ENCODE results near the gene ALDH3B1. TPM values are rescaled to one million over a fixed set of nuclear protein-coding genes. Genes with fewer than 3 reads are reported as not detected.

Gene ALDH3B1
- total and polyA plus RNA-seq, 4 donors: 1.6 to 7.1 (median 3.4) TPM

DNA sequence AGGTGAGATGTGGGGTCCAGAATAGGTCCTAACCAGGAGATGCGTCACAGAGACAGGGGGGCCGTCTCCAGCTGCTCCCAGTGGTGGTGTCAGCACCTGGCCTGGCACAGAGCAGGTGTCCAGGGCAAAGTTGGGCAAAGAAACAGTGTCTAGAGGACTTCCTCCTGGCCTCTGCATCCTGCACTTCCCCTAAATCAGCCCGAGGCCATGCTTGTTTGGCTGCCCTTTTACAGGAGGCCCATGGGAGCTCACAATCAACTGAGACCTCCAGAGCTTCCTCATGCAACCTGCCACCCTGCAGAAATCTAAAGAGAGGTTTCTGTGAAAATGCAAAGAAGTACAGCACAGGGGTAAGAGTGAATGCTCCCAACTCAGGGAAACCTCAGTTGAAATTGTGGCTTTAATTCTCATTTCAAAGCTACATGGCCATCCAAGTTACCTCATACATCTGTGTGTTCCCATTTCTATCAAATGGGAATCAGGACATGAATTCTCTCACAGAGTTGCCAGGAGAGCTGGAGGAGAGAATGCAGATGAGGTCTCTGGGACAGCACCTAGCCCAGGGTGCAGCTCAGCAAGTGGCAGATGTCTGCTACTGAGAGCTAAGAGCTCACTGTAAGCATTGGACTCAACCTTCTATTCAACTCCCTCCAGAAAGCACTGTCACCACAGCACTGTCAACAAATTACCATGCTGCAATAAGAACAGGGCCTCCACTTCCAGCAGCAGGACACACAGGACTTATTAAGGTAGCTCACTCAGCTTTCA lies 61.3 kb downstream of the ALDH3B1 start:
- Histone ChIP-seq H3K36me3 (ENCODE audit: control insufficient read depth in 4 of 4, insufficient read depth in 3 of 4, low read depth in 1 of 4, low read length in 3 of 4) (peaks cover 7 to 46% (median 22%) of the 10 kb centered on the region in 4 donors), H3K9ac (ENCODE audit: low read depth in 1 of 2, low read length in 2 of 2) (no peak overlapping the region), H3K27me3 (ENCODE audit: control insufficient read depth in 4 of 4, insufficient read depth in 4 of 4, low read length in 3 of 4) (no peaks in the 10 kb centered on the region), H3K4me3 (ENCODE audit: low read depth in 1 of 3, low read length in 3 of 3) (no peak overlapping the region), H3K4me1 (ENCODE audit: control insufficient read depth in 4 of 4, insufficient read depth in 4 of 4, low read length in 3 of 4) (peaks cover 2 to 12% (median 9%) of the 10 kb centered on the region in 4 donors), H3K9me3 (ENCODE audit: control insufficient read depth in 4 of 4, low read length in 3 of 4) (no peaks in the 10 kb centered on the region), H3K27ac (ENCODE audit: low read depth in 1 of 2, low read length in 2 of 2) (no peak overlapping the region)
- no peak for DNase-seq (ENCODE audit: low spot score)
- TF ChIP-seq, protein P1, sequence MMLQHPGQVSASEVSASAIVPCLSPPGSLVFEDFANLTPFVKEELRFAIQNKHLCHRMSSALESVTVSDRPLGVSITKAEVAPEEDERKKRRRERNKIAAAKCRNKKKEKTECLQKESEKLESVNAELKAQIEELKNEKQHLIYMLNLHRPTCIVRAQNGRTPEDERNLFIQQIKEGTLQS (IDR thresholded peaks at IDR 0.05): no peak
- TF ChIP-seq HNF4A (conservative IDR thresholded peaks at IDR 0.05) (no peak), FOXA1 (IDR thresholded peaks at IDR 0.05) (no peak), CTCF (IDR thresholded peaks at IDR 0.05; ENCODE audit: low read depth, low read length, missing input control) (no peak), SP1 (IDR thresholded peaks at IDR 0.05) (no peak), RXRA (IDR thresholded peaks at IDR 0.05) (no peak)
- WGBS: 88% methylated on average over 3 of the region's 3 CpGs

GRCh38 chr11:68074584-68075352 lies 64.6 kb downstream of the ALDH3B1 start:
- H3K9me3 ChIP-seq (ENCODE audit: control insufficient read depth in 4 of 4, low read length in 3 of 4): no peaks in the 10 kb centered on the region
- H3K27ac ChIP-seq (ENCODE audit: low read depth in 1 of 2, low read length in 2 of 2): no peak overlapping the region
- H3K27me3 ChIP-seq (ENCODE audit: control insufficient read depth in 4 of 4, insufficient read depth in 4 of 4, low read length in 3 of 4): no peaks in the 10 kb centered on the region
- H3K36me3 ChIP-seq (ENCODE audit: control insufficient read depth in 4 of 4, insufficient read depth in 3 of 4, low read depth in 1 of 4, low read length in 3 of 4): peaks cover 5 to 18% (median 9%) of the 10 kb centered on the region in 4 donors
- no peak for DNase-seq (ENCODE audit: low spot score)
- no peak overlapping the region for H3K9ac ChIP-seq (ENCODE audit: low read depth in 1 of 2, low read length in 2 of 2)
- TF ChIP-seq CTCF (IDR thresholded peaks at IDR 0.05; ENCODE audit: low read depth, low read length, missing input control): no peak
- TF ChIP-seq SP1 (IDR thresholded peaks at IDR 0.05): no peak
- TF ChIP-seq YY1 (IDR thresholded peaks at IDR 0.05): no peak
- no peak for TF ChIP-seq EGR1 (IDR thresholded peaks at IDR 0.05; ENCODE audit: low read depth in 2 of 2)
- TF ChIP-seq, protein P1 (IDR thresholded peaks at IDR 0.05): no peak
- TF ChIP-seq FOXA1 (IDR thresholded peaks at IDR 0.05): no peak
- no peak for TF ChIP-seq JUND (IDR thresholded peaks at IDR 0.05)
- TF ChIP-seq FOXA2 (IDR thresholded peaks at IDR 0.05): no peak
- TF ChIP-seq, protein P2, sequence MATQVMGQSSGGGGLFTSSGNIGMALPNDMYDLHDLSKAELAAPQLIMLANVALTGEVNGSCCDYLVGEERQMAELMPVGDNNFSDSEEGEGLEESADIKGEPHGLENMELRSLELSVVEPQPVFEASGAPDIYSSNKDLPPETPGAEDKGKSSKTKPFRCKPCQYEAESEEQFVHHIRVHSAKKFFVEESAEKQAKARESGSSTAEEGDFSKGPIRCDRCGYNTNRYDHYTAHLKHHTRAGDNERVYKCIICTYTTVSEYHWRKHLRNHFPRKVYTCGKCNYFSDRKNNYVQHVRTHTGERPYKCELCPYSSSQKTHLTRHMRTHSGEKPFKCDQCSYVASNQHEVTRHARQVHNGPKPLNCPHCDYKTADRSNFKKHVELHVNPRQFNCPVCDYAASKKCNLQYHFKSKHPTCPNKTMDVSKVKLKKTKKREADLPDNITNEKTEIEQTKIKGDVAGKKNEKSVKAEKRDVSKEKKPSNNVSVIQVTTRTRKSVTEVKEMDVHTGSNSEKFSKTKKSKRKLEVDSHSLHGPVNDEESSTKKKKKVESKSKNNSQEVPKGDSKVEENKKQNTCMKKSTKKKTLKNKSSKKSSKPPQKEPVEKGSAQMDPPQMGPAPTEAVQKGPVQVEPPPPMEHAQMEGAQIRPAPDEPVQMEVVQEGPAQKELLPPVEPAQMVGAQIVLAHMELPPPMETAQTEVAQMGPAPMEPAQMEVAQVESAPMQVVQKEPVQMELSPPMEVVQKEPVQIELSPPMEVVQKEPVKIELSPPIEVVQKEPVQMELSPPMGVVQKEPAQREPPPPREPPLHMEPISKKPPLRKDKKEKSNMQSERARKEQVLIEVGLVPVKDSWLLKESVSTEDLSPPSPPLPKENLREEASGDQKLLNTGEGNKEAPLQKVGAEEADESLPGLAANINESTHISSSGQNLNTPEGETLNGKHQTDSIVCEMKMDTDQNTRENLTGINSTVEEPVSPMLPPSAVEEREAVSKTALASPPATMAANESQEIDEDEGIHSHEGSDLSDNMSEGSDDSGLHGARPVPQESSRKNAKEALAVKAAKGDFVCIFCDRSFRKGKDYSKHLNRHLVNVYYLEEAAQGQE (IDR thresholded peaks at IDR 0.05): no peak
- peak in 1 of 2 donors; percentile 25 for TF ChIP-seq RAD21 (IDR thresholded peaks at IDR 0.05)
- TF ChIP-seq, protein P3, sequence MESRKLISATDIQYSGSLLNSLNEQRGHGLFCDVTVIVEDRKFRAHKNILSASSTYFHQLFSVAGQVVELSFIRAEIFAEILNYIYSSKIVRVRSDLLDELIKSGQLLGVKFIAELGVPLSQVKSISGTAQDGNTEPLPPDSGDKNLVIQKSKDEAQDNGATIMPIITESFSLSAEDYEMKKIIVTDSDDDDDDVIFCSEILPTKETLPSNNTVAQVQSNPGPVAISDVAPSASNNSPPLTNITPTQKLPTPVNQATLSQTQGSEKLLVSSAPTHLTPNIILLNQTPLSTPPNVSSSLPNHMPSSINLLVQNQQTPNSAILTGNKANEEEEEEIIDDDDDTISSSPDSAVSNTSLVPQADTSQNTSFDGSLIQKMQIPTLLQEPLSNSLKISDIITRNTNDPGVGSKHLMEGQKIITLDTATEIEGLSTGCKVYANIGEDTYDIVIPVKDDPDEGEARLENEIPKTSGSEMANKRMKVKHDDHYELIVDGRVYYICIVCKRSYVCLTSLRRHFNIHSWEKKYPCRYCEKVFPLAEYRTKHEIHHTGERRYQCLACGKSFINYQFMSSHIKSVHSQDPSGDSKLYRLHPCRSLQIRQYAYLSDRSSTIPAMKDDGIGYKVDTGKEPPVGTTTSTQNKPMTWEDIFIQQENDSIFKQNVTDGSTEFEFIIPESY (IDR thresholded peaks at IDR 0.05): no peak
- TF ChIP-seq HNF4A (conservative IDR thresholded peaks at IDR 0.05): no peak
- TF ChIP-seq, protein P4, sequence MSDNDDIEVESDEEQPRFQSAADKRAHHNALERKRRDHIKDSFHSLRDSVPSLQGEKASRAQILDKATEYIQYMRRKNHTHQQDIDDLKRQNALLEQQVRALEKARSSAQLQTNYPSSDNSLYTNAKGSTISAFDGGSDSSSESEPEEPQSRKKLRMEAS (IDR thresholded peaks at IDR 0.05): no peak
- no peak for TF ChIP-seq GABPA (IDR thresholded peaks at IDR 0.05 in 1 of 2, conservative IDR thresholded peaks at IDR 0.05 in 1 of 2)
- peak in 1 of 2 donors; percentile 24 for TF ChIP-seq RXRA (IDR thresholded peaks at IDR 0.05)
- TF ChIP-seq NR2F2 (IDR thresholded peaks at IDR 0.05): no peak
- TF ChIP-seq HNF4G (IDR thresholded peaks at IDR 0.05): no peak
- H3K4me1 ChIP-seq (ENCODE audit: control insufficient read depth in 4 of 4, insufficient read depth in 4 of 4, low read length in 3 of 4): peaks cover 2 to 25% (median 15%) of the 10 kb centered on the region in 4 donors
- H3K4me3 ChIP-seq (ENCODE audit: low read depth in 1 of 3, low read length in 3 of 3): no peak overlapping the region
- 50% methylated on average over 10 of the region's 10 CpGs for WGBS
